Right atrium auricular region (tissue), 2 donors: Measurements from ENCODE around the gene ME3. TPM values are rescaled to one million over a fixed set of nuclear protein-coding genes. Genes with fewer than 3 reads are reported as not detected.

ENCODE experiments used
- DNase-seq: peaks from one replicate; pipeline ENCODE4 v3.0.0-alpha.2; 2019; ENCODE audit warnings: low spot score
- H3K27ac ChIP-seq, 2 donors: fragments of 200-600 bp; sonication (generic); 1 replicate in 1 of 2; 2 replicates in 1 of 2; pipeline ENCODE4 v1.5.1; 2016 to 2019
- H3K27me3 ChIP-seq, 2 donors: fragments of 200-600 bp; sonication (generic); one replicate each; pipeline versions ENCODE4 v1.5.1 to v1.6.0; 2017 to 2019
- H3K36me3 ChIP-seq: fragments of 200-600 bp; sonication (generic); one replicate; pipeline ENCODE4 v1.5.1; 2016
- H3K4me1 ChIP-seq, 2 donors: fragments of 200-600 bp; sonication (generic); one replicate each; pipeline versions ENCODE4 v1.5.1 to v1.6.0; 2017 to 2019
- H3K4me3 ChIP-seq, 2 donors: fragments of 200-600 bp; sonication (generic); 1 replicate in 1 of 2; 2 replicates in 1 of 2; pipeline ENCODE4 v1.5.1; 2017 to 2019; ENCODE audit warnings: mild to moderate bottlenecking in 1 of 2, moderate library complexity in 1 of 2
- H3K9me3 ChIP-seq, 2 donors: fragments of 200-600 bp; sonication (generic); one replicate each; pipeline ENCODE4 v1.5.1; 2019
- total RNA-seq, 2 donors: library from RNA; depleted of rRNA; stranded (reverse); fragments of >200 nt; gene quantifications; one replicate each; pipeline ENCODE4 v1.1.0, GENCODE V29; 2016
- TF ChIP-seq, protein P1 (sequence below), 2 donors: fragments of 200-600 bp; sonication (generic); IDR thresholded peaks; one replicate each; pipeline ENCODE4 v1.5.1; 2019; ENCODE audit warnings: antibody characterized with exemption in 2 of 2

The ME3 gene
- total RNA-seq, 2 donors from 2014 or later, result 20.5 to 33.1 TPM

DNA sequence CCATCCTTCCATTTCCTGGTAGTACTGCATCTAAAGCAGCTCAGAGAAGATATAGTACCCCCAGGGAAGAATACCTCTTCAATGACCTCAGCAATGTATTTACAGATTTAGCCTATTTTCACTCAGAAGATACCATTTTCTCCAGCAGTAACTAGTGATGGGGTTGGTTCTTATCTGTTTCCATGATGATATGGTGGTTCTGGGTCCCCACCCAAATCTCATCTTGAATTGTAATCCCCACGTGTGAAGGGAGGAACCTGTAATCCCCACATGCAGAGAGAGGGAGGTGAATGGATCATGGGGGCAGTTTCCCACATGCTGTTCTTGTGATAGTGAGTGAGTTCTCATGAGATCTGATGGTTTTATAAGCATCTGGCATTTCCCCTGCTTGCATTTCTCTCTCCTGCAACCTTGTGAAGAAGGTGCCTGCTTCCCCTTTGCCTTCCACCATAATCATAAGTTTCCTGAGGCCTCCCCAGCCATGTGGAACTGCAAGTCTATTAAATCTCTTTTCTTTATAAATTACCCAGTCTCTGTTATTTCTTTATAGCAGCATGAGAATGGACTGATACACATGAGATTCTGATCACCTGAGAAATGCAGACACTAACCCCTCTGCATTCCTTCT lies 158.6 kb downstream of the ME3 start:
- Histone ChIP-seq H3K4me1 (peaks cover 0 to 47% of the 10 kb centered on the region in 2 donors), H3K27me3 (no peaks in the 10 kb centered on the region), H3K4me3 (no peak overlapping the region), H3K9me3 (no peaks in the 10 kb centered on the region), H3K27ac (no peak overlapping the region), H3K36me3 (no peaks in the 10 kb centered on the region)
- TF ChIP-seq, protein P1, sequence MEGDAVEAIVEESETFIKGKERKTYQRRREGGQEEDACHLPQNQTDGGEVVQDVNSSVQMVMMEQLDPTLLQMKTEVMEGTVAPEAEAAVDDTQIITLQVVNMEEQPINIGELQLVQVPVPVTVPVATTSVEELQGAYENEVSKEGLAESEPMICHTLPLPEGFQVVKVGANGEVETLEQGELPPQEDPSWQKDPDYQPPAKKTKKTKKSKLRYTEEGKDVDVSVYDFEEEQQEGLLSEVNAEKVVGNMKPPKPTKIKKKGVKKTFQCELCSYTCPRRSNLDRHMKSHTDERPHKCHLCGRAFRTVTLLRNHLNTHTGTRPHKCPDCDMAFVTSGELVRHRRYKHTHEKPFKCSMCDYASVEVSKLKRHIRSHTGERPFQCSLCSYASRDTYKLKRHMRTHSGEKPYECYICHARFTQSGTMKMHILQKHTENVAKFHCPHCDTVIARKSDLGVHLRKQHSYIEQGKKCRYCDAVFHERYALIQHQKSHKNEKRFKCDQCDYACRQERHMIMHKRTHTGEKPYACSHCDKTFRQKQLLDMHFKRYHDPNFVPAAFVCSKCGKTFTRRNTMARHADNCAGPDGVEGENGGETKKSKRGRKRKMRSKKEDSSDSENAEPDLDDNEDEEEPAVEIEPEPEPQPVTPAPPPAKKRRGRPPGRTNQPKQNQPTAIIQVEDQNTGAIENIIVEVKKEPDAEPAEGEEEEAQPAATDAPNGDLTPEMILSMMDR (IDR thresholded peaks at IDR 0.05), result no peak
- DNase-seq, result no peak

DNA sequence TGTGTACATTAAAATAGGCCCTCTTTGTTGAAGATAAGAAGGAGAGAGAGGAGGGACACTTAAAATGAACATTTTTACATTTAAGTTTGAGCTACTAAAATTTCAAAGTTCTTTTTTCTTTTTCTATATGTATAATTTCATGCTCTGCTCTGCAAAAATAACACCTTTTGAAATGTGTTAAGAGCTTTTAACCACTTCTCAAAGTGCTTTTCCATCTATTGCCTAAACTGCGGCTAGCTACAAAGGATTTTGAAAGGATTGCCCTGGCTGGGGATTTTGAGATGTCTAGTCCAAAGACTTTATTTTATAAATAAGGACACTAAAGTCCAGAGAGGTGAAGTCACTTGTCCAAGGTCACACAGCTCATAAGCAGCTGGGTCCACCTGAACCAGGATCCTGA lies 159.3 kb downstream of the ME3 start:
- H3K4me3 ChIP-seq, result no peak overlapping the region

DNA sequence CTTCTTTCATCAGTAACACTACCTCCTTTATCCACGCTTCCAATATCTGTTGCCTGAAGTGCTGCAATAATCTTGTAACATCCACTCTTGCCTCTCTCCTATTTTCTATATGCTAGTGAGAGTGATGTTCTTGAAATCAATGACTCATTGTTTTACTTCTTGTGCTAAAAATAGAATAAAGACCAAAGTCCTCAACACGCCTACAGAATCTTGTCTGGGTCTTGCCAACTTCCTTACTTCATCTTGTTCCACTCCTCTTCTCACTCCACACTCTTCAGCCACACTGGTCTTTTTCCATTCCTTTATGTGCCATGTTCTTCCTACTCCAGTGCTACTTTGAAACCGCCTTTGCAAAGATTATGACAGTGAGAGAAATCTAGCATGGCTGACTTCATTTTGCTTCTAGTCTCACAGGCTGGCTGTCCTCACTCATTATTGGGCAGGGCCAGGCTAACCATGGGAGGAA lies 161.3 kb downstream of the ME3 start:
- H3K27me3 ChIP-seq, result no peaks in the 10 kb centered on the region
- no peak for DNase-seq
- TF ChIP-seq, protein P1 (IDR thresholded peaks at IDR 0.05), result no peak
- H3K4me1 ChIP-seq, result peaks cover 0 to 25% of the 10 kb centered on the region in 2 donors
- H3K9me3 ChIP-seq, result no peaks in the 10 kb centered on the region
- no peak overlapping the region for H3K4me3 ChIP-seq
- no peak overlapping the region for H3K27ac ChIP-seq
- no peaks in the 10 kb centered on the region for H3K36me3 ChIP-seq

More for the DNA sequence above, 159.3 kb downstream of the ME3 start:
- Histone ChIP-seq H3K27me3 (no peaks in the 10 kb centered on the region), H3K9me3 (no peaks in the 10 kb centered on the region), H3K27ac (no peak overlapping the region), H3K4me1 (peaks cover 0 to 40% of the 10 kb centered on the region in 2 donors), H3K36me3 (no peaks in the 10 kb centered on the region)
- no peak for DNase-seq
- TF ChIP-seq, protein P1 (IDR thresholded peaks at IDR 0.05), result no peak

DNA sequence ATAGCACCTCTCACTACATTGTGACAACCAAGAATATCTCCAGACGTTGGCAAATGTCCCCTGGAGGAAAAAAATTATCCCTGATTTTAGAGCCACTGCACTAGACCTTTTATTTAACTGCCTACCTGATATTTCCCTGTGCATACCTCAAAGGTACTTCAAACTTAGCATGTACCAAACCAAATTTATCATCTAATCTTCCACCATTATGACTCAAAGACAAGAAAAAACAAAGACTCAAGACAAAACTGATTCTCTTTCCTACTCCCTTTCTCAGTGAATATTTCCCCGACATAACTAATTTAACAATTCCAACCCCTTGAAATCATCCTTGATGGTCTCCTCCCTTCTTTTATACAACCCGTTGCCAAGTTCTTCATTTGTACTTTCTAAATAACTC lies 161.7 kb downstream of the ME3 start:
- Histone ChIP-seq H3K27ac (no peak overlapping the region), H3K4me1 (peaks cover 0 to 21% of the 10 kb centered on the region in 2 donors)
- no peak for DNase-seq

GRCh38 chr11:86510097-86510496 lies 162.3 kb downstream of the ME3 start:
- Histone ChIP-seq H3K36me3 (no peaks in the 10 kb centered on the region), H3K27ac (no peak overlapping the region), H3K9me3 (no peaks in the 10 kb centered on the region), H3K4me3 (no peak overlapping the region), H3K4me1 (peaks cover 0 to 17% of the 10 kb centered on the region in 2 donors), H3K27me3 (no peaks in the 10 kb centered on the region)
- TF ChIP-seq, protein P1 (IDR thresholded peaks at IDR 0.05), result no peak
- DNase-seq, result no peak

More for the DNA sequence above, 161.7 kb downstream of the ME3 start:
- H3K36me3 ChIP-seq, result no peaks in the 10 kb centered on the region
- TF ChIP-seq, protein P1 (IDR thresholded peaks at IDR 0.05), result no peak
- no peaks in the 10 kb centered on the region for H3K27me3 ChIP-seq
- H3K4me3 ChIP-seq, result no peak overlapping the region
- H3K9me3 ChIP-seq, result no peaks in the 10 kb centered on the region

DNA sequence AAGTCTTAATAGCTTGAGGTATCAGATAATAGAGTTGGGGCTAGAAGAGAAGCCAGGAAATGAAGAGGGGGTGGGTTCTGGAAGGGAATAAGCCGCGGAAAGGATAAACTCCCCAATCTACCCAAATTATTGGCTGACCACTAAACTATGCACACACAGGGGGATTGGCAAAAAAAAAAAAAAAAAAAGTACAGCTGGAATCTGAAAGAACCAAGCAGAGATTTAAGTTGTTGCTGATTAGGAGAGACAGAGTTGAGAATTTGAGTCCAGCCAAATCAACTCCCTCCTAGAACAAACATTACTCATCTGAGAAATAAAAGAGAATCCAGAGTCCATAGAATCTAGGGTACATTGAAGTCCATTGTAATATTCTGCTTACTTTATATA lies 162.8 kb downstream of the ME3 start:
- DNase-seq, result no peak
- no peak overlapping the region for H3K4me3 ChIP-seq
- no peak overlapping the region for H3K27ac ChIP-seq

More for the DNA sequence above, 162.8 kb downstream of the ME3 start:
- Histone ChIP-seq H3K9me3 (no peaks in the 10 kb centered on the region), H3K36me3 (no peaks in the 10 kb centered on the region), H3K4me1 (peaks cover 0 to 17% of the 10 kb centered on the region in 2 donors), H3K27me3 (no peaks in the 10 kb centered on the region)
- TF ChIP-seq, protein P1 (IDR thresholded peaks at IDR 0.05), result no peak
